ENCODE measurements around the gene AP3S2. TPM values are rescaled to one million over a fixed set of nuclear protein-coding genes. Genes with fewer than 3 reads are reported as not detected.
"Not testable (repeated sequence)": the region's sequence is repeated elsewhere in the genome, so short reads cannot be mapped to it uniquely, and the experiment has no call there.

Gene AP3S2
- total and polyA plus RNA-seq, 8 donors = 11.0 to 25.2 (median 17.7) TPM

- peak in 3 of 4 donors; percentile 78 to 80 (median 78) for ATAC-seq
- WGBS, 2 donors = 24 to 26% methylated on average over 4 of the region's 4 CpGs
- H3K4me1 ChIP-seq = peaks cover 10 to 19% (median 18%) of the 10 kb centered on the region in 3 donors
Observed at GRCh38 chr15:89888214-89888804, 5.5 kb downstream of the AP3S2 start.

GRCh38 chr15:89885611-89886010, 8.2 kb downstream of the AP3S2 start:
- no peak overlapping the region for H3K4me3 ChIP-seq
- ATAC-seq = no peak
- H3K27me3 ChIP-seq = no peaks in the 10 kb centered on the region
- DNase-seq = no peak
- no peak for TF ChIP-seq CTCF (IDR thresholded peaks at IDR 0.05)
- 93 to 96% methylated on average over 2 of the region's 2 CpGs for WGBS, 2 donors
- no peaks in the 10 kb centered on the region for H3K9me3 ChIP-seq
- H3K4me1 ChIP-seq = peaks cover 8 to 13% (median 10%) of the 10 kb centered on the region in 3 donors
- peaks cover 0 to 33% (median 5%) of the 10 kb centered on the region in 3 donors for H3K36me3 ChIP-seq
- no peak overlapping the region for H3K27ac ChIP-seq
- FAIRE-seq = no peak
- intact Hi-C loops (cut with DNase I) = no loop called here

More at GRCh38 chr15:89888214-89888804, 5.5 kb downstream of the AP3S2 start:
- Histone ChIP-seq H3K27ac (no peak overlapping the region), H3K36me3 (peaks cover 0 to 30% (median 5%) of the 10 kb centered on the region in 3 donors), H3K27me3 (no peaks in the 10 kb centered on the region), H3K4me3 (no peak overlapping the region), H3K9me3 (no peaks in the 10 kb centered on the region)
- peak in 3 of 4 donors; percentile 8 to 17 (median 17) for TF ChIP-seq CTCF (IDR thresholded peaks at IDR 0.05)
- no peak for FAIRE-seq
- DNase-seq = peak in 1 of 6 donors; percentile 52
- intact Hi-C loops (cut with DNase I) = no loop called here

- H3K4me3 ChIP-seq; ATAC-seq; H3K9me3 ChIP-seq; FAIRE-seq; DNase-seq; H3K27ac ChIP-seq; intact Hi-C loops (cut with DNase I); H3K27me3 ChIP-seq: not testable (repeated sequence)
- WGBS, 2 donors = 78 to 79% methylated on average over 3 of the region's 3 CpGs
- H3K4me1 ChIP-seq = peaks cover 8 to 13% (median 10%) of the 10 kb centered on the region in 3 donors
- peaks cover 0 to 33% (median 5%) of the 10 kb centered on the region in 3 donors for H3K36me3 ChIP-seq
Observed at GRCh38 chr15:89885179-89885578, 8.6 kb downstream of the AP3S2 start.

- Histone ChIP-seq H3K9me3 (no peaks in the 10 kb centered on the region), H3K36me3 (peaks cover 0 to 33% (median 7%) of the 10 kb centered on the region in 3 donors), H3K27ac (no peak overlapping the region), H3K27me3 (no peaks in the 10 kb centered on the region), H3K4me3 (no peak overlapping the region), H3K4me1 (peaks cover 8 to 13% (median 10%) of the 10 kb centered on the region in 3 donors)
- DNase-seq (no peak), FAIRE-seq (no peak), ATAC-seq (peak; percentile 25 to 71 (median 42))
- 40 to 58% methylated on average over 1 of the region's 1 CpG for WGBS, 2 donors
- intact Hi-C loops (cut with DNase I) = no loop called here
- no peak for TF ChIP-seq CTCF (IDR thresholded peaks at IDR 0.05)
Observed at GRCh38 chr15:89883518-89883917, 10.3 kb downstream of the AP3S2 start.

- H3K9me3 ChIP-seq = no peaks in the 10 kb centered on the region
- H3K4me3 ChIP-seq = no peak overlapping the region
- no peaks in the 10 kb centered on the region for H3K27me3 ChIP-seq
- H3K27ac ChIP-seq = no peak overlapping the region
- FAIRE-seq = no peak
- intact Hi-C loops (cut with DNase I) = no loop called here
- no peak for ATAC-seq
- no peak for TF ChIP-seq CTCF (IDR thresholded peaks at IDR 0.05)
- peaks cover 0 to 25% (median 2%) of the 10 kb centered on the region in 3 donors for H3K36me3 ChIP-seq
- 58 to 62% methylated on average over 1 of the region's 1 CpG for WGBS, 2 donors
- peaks cover 8 to 13% (median 12%) of the 10 kb centered on the region in 3 donors for H3K4me1 ChIP-seq
- DNase-seq = no peak
Observed at GRCh38 chr15:89880727-89881126, 13.1 kb downstream of the AP3S2 start.

All from pancreas (tissue), 10 donors.